ENCODE data around the gene MGME1. TPM values are rescaled to one million over a fixed set of nuclear protein-coding genes. Genes with fewer than 3 reads are reported as not detected.

MGME1 gene
- total RNA-seq, 1 experiment from 2014 or later: 15.1 TPM

GRCh38 chr20:17946572-17947473, 22.0 kb upstream of the MGME1 start:
- H3K9ac ChIP-seq (ENCODE audit: low read length): no peak overlapping the region
- peaks cover 11% of the 10 kb centered on the region; the same call in 1 of the 2 replicates for H3K79me2 ChIP-seq (ENCODE audit: low read length)
- intact Hi-C loops (cut with micrococcal nuclease): no loop called here
- H3F3A ChIP-seq (ENCODE audit: low read length, unreplicated experiment): peaks cover 5% of the 10 kb centered on the region
- ChIA-PET POLR2A (ENCODE audit: unreplicated experiment) (no interaction called here), CTCF (no interaction called here)
- H4K20me1 ChIP-seq (ENCODE audit: low read length): peaks cover 31% of the 10 kb centered on the region
- H3K9me3 ChIP-seq (ENCODE audit: low read length): no peaks in the 10 kb centered on the region
- no peak overlapping the region for H3K4me3 ChIP-seq (ENCODE audit: low read length)
- no peak overlapping the region for H3K4me2 ChIP-seq (ENCODE audit: low read length)
- no peak for DNase-seq
- no peaks in the 10 kb centered on the region for H3K9me2 ChIP-seq (replicated peaks; ENCODE audit: low read length)
- no peaks in the 10 kb centered on the region for H3K27me3 ChIP-seq (ENCODE audit: low read length)
- TF ChIP-seq EZH2phosphoT487 (IDR thresholded peaks at IDR 0.05; ENCODE audit: borderline replicate concordance, low read length): no peak
- no peak for TF ChIP-seq EZH2 (IDR thresholded peaks at IDR 0.05; ENCODE audit: low read length, unreplicated experiment)
- no peak for TF ChIP-seq CTCF (conservative IDR thresholded peaks at IDR 0.05; ENCODE audit: low read depth, low read length)
- no peak for ATAC-seq
- BruUV-seq (replicated peaks): no TSS peak
- peaks cover 97% of the 10 kb centered on the region for H3K36me3 ChIP-seq (ENCODE audit: low read depth, low read length)
- no peaks in the 10 kb centered on the region for H3K4me1 ChIP-seq (ENCODE audit: insufficient read depth, low read length)
- no peak overlapping the region for H2AFZ ChIP-seq (ENCODE audit: low read length)
- H3K27ac ChIP-seq (ENCODE audit: low read length): no peak overlapping the region

- intact Hi-C loops (cut with micrococcal nuclease): no loop called here
- CTCF ChIA-PET: no interaction called here
- TF ChIP-seq CTCF (conservative IDR thresholded peaks at IDR 0.05; ENCODE audit: low read depth, low read length) (no peak), EZH2 (IDR thresholded peaks at IDR 0.05; ENCODE audit: low read length, unreplicated experiment) (no peak), EZH2phosphoT487 (IDR thresholded peaks at IDR 0.05; ENCODE audit: borderline replicate concordance, low read length) (no peak)
- H3K27ac ChIP-seq (ENCODE audit: low read length): no peak overlapping the region
- H3K79me2 ChIP-seq (ENCODE audit: low read length): peaks cover 16% of the 10 kb centered on the region; the same call in 1 of the 2 replicates
- H3F3A ChIP-seq (ENCODE audit: low read length, unreplicated experiment): peaks cover 5% of the 10 kb centered on the region
- H3K9me2 ChIP-seq (replicated peaks; ENCODE audit: low read length): no peaks in the 10 kb centered on the region
- H3K4me2 ChIP-seq (ENCODE audit: low read length): no peak overlapping the region
- peaks cover 96% of the 10 kb centered on the region for H3K36me3 ChIP-seq (ENCODE audit: low read depth, low read length)
- ATAC-seq: no peak
- H3K27me3 ChIP-seq (ENCODE audit: low read length): no peaks in the 10 kb centered on the region
- H3K9ac ChIP-seq (ENCODE audit: low read length): no peak overlapping the region
- H3K9me3 ChIP-seq (ENCODE audit: low read length): no peaks in the 10 kb centered on the region
- no peak overlapping the region for H3K4me3 ChIP-seq (ENCODE audit: low read length)
- POLR2A ChIA-PET (ENCODE audit: unreplicated experiment): no interaction called here
- no peaks in the 10 kb centered on the region for H3K4me1 ChIP-seq (ENCODE audit: insufficient read depth, low read length)
- no peak overlapping the region for H2AFZ ChIP-seq (ENCODE audit: low read length)
- no TSS peak for BruUV-seq (replicated peaks)
- DNase-seq: no peak
- H4K20me1 ChIP-seq (ENCODE audit: low read length): peaks cover 30% of the 10 kb centered on the region
These were observed 21.4 kb upstream of the MGME1 start for GRCh38 chr20:17947474-17947815.

GRCh38 chr20:17948442-17948841, 20.4 kb upstream of the MGME1 start:
- H3K9ac ChIP-seq (ENCODE audit: low read length): no peak overlapping the region
- no peaks in the 10 kb centered on the region for H3K27me3 ChIP-seq (ENCODE audit: low read length)
- H3K27ac ChIP-seq (ENCODE audit: low read length): no peak overlapping the region
- ChIA-PET POLR2A (ENCODE audit: unreplicated experiment) (no interaction called here), CTCF (interaction anchor here (1.0 kb wide), 1 partner anchor 10 kb away, joined by 3 read pairs; no protein-coding TSS in a partner anchor)
- no TSS peak for BruUV-seq (replicated peaks)
- peaks cover 39% of the 10 kb centered on the region for H4K20me1 ChIP-seq (ENCODE audit: low read length)
- DNase-seq: no peak
- intact Hi-C loops (cut with micrococcal nuclease): no loop called here
- ATAC-seq: no peak
- peaks cover 96% of the 10 kb centered on the region for H3K36me3 ChIP-seq (ENCODE audit: low read depth, low read length)
- no peak overlapping the region for H3K4me3 ChIP-seq (ENCODE audit: low read length)
- TF ChIP-seq EZH2phosphoT487 (IDR thresholded peaks at IDR 0.05; ENCODE audit: borderline replicate concordance, low read length): no peak
- no peak for TF ChIP-seq EZH2 (IDR thresholded peaks at IDR 0.05; ENCODE audit: low read length, unreplicated experiment)
- TF ChIP-seq CTCF (conservative IDR thresholded peaks at IDR 0.05; ENCODE audit: low read depth, low read length): no peak
- H3K9me3 ChIP-seq (ENCODE audit: low read length): no peaks in the 10 kb centered on the region
- H3K4me1 ChIP-seq (ENCODE audit: insufficient read depth, low read length): no peaks in the 10 kb centered on the region
- no peaks in the 10 kb centered on the region for H3K9me2 ChIP-seq (replicated peaks; ENCODE audit: low read length)
- peaks cover 26% of the 10 kb centered on the region for H3K79me2 ChIP-seq (ENCODE audit: low read length)
- no peak overlapping the region for H2AFZ ChIP-seq (ENCODE audit: low read length)
- H3F3A ChIP-seq (ENCODE audit: low read length, unreplicated experiment): peaks cover 2% of the 10 kb centered on the region
- H3K4me2 ChIP-seq (ENCODE audit: low read length): no peak overlapping the region
